PC-9 (cell line): ENCODE measurements around the gene KIAA1958. TPM values are rescaled to one million over a fixed set of nuclear protein-coding genes. Genes with fewer than 3 reads are reported as not detected.

ENCODE experiments used
- BruUV-seq: library from RNA; stranded (reverse); fragments of 400-500 nt; replicated peaks from 2 replicates; lab custom pipeline; 2021; lab: Mats Ljungman, UMichigan
- CTCF ChIA-PET: fragments of 300-600 bp; sonication (Branson Sonifier 250); formaldehyde crosslinking; loops from one replicate; lab custom pipeline; 2022; ENCODE audit warnings: antibody characterized with exemption; lab: Charles Lee
- POLR2A ChIA-PET: fragments of 300-600 bp; sonication (Branson Sonifier 250); formaldehyde crosslinking; loops from one replicate; lab custom pipeline; 2022; ENCODE audit warnings: antibody characterized with exemption; ENCODE audit not compliant: unreplicated experiment; lab: Charles Lee
- DNase-seq, 2 experiments: peaks; one replicate each; pipeline versions ENCODE4 v3.0.0 to v3.0.0-alpha.2; 2015 to 2022; ENCODE audit warnings: mixed read lengths in 1 of 2
- H2AFZ ChIP-seq: fragments of 200-600 bp; sonication (generic); 2 replicates; pipeline ENCODE4 v1.8.1; 2017; ENCODE audit warnings: antibody characterized with exemption
- H3F3A ChIP-seq: fragments of 200-600 bp; sonication (generic); 2 replicates; pipeline ENCODE4 v1.8.1; 2017; ENCODE audit warnings: antibody characterized with exemption, mild to moderate bottlenecking, low read depth; ENCODE audit not compliant: insufficient read depth
- H3K27ac ChIP-seq: fragments of 200-600 bp; sonication (generic); 2 replicates; pipeline ENCODE4 v1.6.1; 2016; ENCODE audit warnings: mixed run types
- H3K27me3 ChIP-seq: fragments of 200-600 bp; sonication (generic); 2 replicates; pipeline ENCODE4 v1.6.1; 2016; ENCODE audit warnings: low read depth, mixed run types; ENCODE audit not compliant: insufficient read depth
- H3K36me3 ChIP-seq: fragments of 200-600 bp; sonication (generic); 2 replicates; pipeline ENCODE4 v1.6.1; 2016; ENCODE audit warnings: low read depth, mixed run types
- H3K4me1 ChIP-seq: fragments of 200-600 bp; sonication (generic); replicated peaks from 2 replicates; pipeline ENCODE4 v1.6.1; 2016; ENCODE audit warnings: mixed run types; ENCODE audit not compliant: insufficient read depth
- H3K4me2 ChIP-seq: fragments of 200-600 bp; sonication (generic); 2 replicates; pipeline ENCODE4 v1.6.1; 2017; ENCODE audit warnings: mixed run types
- H3K4me3 ChIP-seq: fragments of 200-600 bp; sonication (generic); 2 replicates; pipeline ENCODE4 v1.6.1; 2016; ENCODE audit warnings: mixed run types
- H3K79me2 ChIP-seq: fragments of 200-600 bp; sonication (generic); 2 replicates; pipeline ENCODE4 v1.6.1; 2017; ENCODE audit warnings: low read depth, mixed run types
- H3K9me2 ChIP-seq: fragments of 200-600 bp; sonication (generic); 2 replicates; pipeline ENCODE4 v1.8.1; 2017; ENCODE audit warnings: mild to moderate bottlenecking; ENCODE audit not compliant: insufficient read depth
- H3K9me3 ChIP-seq: fragments of 200-600 bp; sonication (generic); 2 replicates; pipeline ENCODE4 v1.8.1; 2016; ENCODE audit warnings: low read depth; ENCODE audit not compliant: insufficient read depth
- H4K20me1 ChIP-seq: fragments of 200-600 bp; sonication (generic); 2 replicates; pipeline ENCODE4 v1.8.1; 2017; ENCODE audit not compliant: insufficient read depth
- CTCF ChIP-seq: fragments of 200-600 bp; sonication (generic); conservative IDR thresholded peaks from 2 replicates; pipeline ENCODE4 v1.6.1; 2017; ENCODE audit warnings: mixed run types, antibody characterized with exemption, mild to moderate bottlenecking, moderate library complexity
- EZH2 ChIP-seq: fragments of 200-600 bp; sonication (generic); IDR thresholded peaks from 2 replicates; pipeline ENCODE4 v1.8.0; 2017; ENCODE audit warnings: antibody characterized with exemption, low read depth
- intact Hi-C: fragments of 100-400 bp; cut with micrococcal nuclease; formaldehyde crosslinking; loops from one replicate; pipeline ENCODE4 v1.10.0; 2022; ENCODE audit not compliant: unreplicated experiment
- total RNA-seq: library from RNA; stranded (reverse); gene quantifications from 2 replicates; pipeline ENCODE4 v1.2.3, GENCODE V29; 2021

Gene KIAA1958
- total RNA-seq, 1 experiment from 2014 or later, result 19.5 TPM

- no peak for TF ChIP-seq EZH2
- ChIA-PET POLR2A (interaction anchor here (0.6 kb wide), 1 partner anchor 342 kb away, joined by 3 read pairs; no protein-coding TSS in a partner anchor), CTCF (interaction anchor here (0.7 to 1.2 kb wide), 2 partner anchors 267 to 274 kb away, joined by 4 to 7 read pairs; partner anchors contain the start of gene INIP)
- Histone ChIP-seq H3K4me1 (no peaks in the 10 kb centered on the region), H3K4me3 (no peak overlapping the region), H3K36me3 (no peaks in the 10 kb centered on the region; the same call in 1 of the 2 replicates), H3K27ac (no peak overlapping the region), H3K27me3 (no peaks in the 10 kb centered on the region), H3K4me2 (no peak overlapping the region), H4K20me1 (no peaks in the 10 kb centered on the region), H2AFZ (no peak overlapping the region), H3K9me2 (no peaks in the 10 kb centered on the region), H3K9me3 (no peaks in the 10 kb centered on the region), H3K79me2 (no peaks in the 10 kb centered on the region), H3F3A (0 out of 2 replicates have a peak, but pooled peaks cover 3% of the 10 kb centered on the region)
- BruUV-seq, result no TSS peak
- intact Hi-C loops, result loop anchor here (5.0 to 10.0 kb wide), 2 partner anchors 269 to 351 kb away; no protein-coding TSS in a partner anchor
- DNase-seq, result no peak
Measured at GRCh38 chr9:112443636-112444035, 43.0 kb upstream of the KIAA1958 start.

GRCh38 chr9:112445196-112445595, 41.4 kb upstream of the KIAA1958 start:
- CTCF ChIA-PET, result interaction anchor here (0.7 to 1.0 kb wide), 2 partner anchors 133 to 273 kb away, joined by 3 to 6 read pairs; partner anchors contain the start of gene INIP

DNA sequence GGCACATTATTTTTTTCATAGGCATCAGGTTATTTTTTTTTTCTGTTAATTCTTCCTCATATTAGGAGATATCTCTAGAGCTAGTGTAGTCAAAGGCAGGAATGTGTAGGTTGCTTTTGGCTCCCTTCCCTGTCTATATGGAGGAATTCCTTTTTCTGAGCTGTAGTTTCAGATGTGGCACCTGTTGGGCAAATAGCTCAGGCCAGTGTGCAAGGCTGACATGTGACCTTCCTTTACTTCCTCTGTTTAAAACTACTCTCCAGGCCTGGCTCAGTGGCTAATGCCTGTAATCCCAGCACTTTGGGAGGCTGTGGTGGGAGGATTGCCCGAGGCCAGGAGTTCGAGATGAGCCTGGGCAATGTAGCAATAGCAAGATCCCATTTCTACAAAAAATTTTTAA, 40.5 kb upstream of the KIAA1958 start:
- Histone ChIP-seq H2AFZ (no peak overlapping the region), H4K20me1 (no peaks in the 10 kb centered on the region), H3K4me2 (no peak overlapping the region), H3K36me3 (no peaks in the 10 kb centered on the region), H3K4me3 (no peak overlapping the region), H3K9me3 (no peaks in the 10 kb centered on the region), H3K9me2 (no peaks in the 10 kb centered on the region), H3K4me1 (no peaks in the 10 kb centered on the region), H3F3A (0 out of 2 replicates have a peak, but pooled peaks cover 9% of the 10 kb centered on the region), H3K27ac (no peak overlapping the region), H3K79me2 (no peaks in the 10 kb centered on the region), H3K27me3 (no peaks in the 10 kb centered on the region)
- ChIA-PET POLR2A (interaction anchor here (0.7 kb wide), 1 partner anchor 11 kb away, joined by 11 read pairs; no protein-coding TSS in a partner anchor), CTCF (interaction anchor here (0.7 kb wide), 1 partner anchor 132 kb away, joined by 6 read pairs; no protein-coding TSS in a partner anchor)
- TF ChIP-seq EZH2 (no peak), CTCF (no peak)
- intact Hi-C loops, result loop anchor here (10.0 kb wide), 1 partner anchor 349 kb away; no protein-coding TSS in a partner anchor
- no peak for DNase-seq
- BruUV-seq, result no TSS peak

More at GRCh38 chr9:112445196-112445595, 41.4 kb upstream of the KIAA1958 start:
- POLR2A ChIA-PET, result interaction anchor here (0.6 kb wide), 2 partner anchors 275 to 757 kb away, joined by 3 to 4 read pairs; no protein-coding TSS in a partner anchor
- Histone ChIP-seq H3K36me3 (no peaks in the 10 kb centered on the region; the same call in 1 of the 2 replicates), H3K4me2 (no peak overlapping the region), H3F3A (0 out of 2 replicates have a peak, but pooled peaks cover 9% of the 10 kb centered on the region), H3K79me2 (no peaks in the 10 kb centered on the region), H2AFZ (no peak overlapping the region), H3K27me3 (no peaks in the 10 kb centered on the region), H3K27ac (no peak overlapping the region), H3K4me1 (no peaks in the 10 kb centered on the region), H4K20me1 (no peaks in the 10 kb centered on the region), H3K9me3 (no peaks in the 10 kb centered on the region), H3K9me2 (no peaks in the 10 kb centered on the region), H3K4me3 (no peak overlapping the region)
- DNase-seq, result no peak
- intact Hi-C loops, result loop anchor here (10.0 kb wide), 1 partner anchor 350 kb away; no protein-coding TSS in a partner anchor
- no peak for TF ChIP-seq EZH2
- no peak for TF ChIP-seq CTCF
- no TSS peak for BruUV-seq
